OCI-LY3 (cell line): ENCODE data around the gene AGBL4.

Experiments used
- CTCF ChIP-seq: fragments of 200-600, 300-600 bp; sonication (generic); IDR thresholded peaks from 2 replicates; pipeline ENCODE4 v1.5.1; 2014; ENCODE audit warnings: antibody characterized with exemption, low read length, low read depth
- EZH2phosphoT487 ChIP-seq: fragments of 200-600 bp; shearing (Covaris generic); IDR thresholded peaks from 2 replicates; pipeline ENCODE4 v1.6.1; 2018; ENCODE audit warnings: antibody characterized with exemption, mixed run types, low read depth

- no peak for TF ChIP-seq CTCF
- TF ChIP-seq EZH2phosphoT487 = no peak
Measured at GRCh38 chr1:48757363-48757762, 1266.4 kb downstream of the AGBL4 start.
